Right cardiac atrium (tissue), 5 donors: ENCODE results near the gene KCNN2. TPM values are rescaled to one million over a fixed set of nuclear protein-coding genes. Genes with fewer than 3 reads are reported as not detected.

ENCODE experiments used
- ATAC-seq, 2 donors: fragments of 200-7000 bp; cut with Tn5 transposase; one replicate each; pipeline versions ENCODE4 v1.8.0 to v1.9.1; 2020; ENCODE audit warnings: moderate library complexity in 2 of 2, mild to moderate bottlenecking in 1 of 2
- DNase-seq, 3 donors: peaks; one replicate each; pipeline ENCODE4 v3.0.0-alpha.2; 2020
- H3K27ac ChIP-seq: one replicate; pipeline ENCODE4 v1.5.1; 2013; ENCODE audit warnings: mild to moderate bottlenecking, low read length, control low read depth, moderate library complexity
- H3K27me3 ChIP-seq: one replicate; pipeline ENCODE4 v1.6.1; 2013; ENCODE audit not compliant: control insufficient read depth, insufficient read depth
- H3K4me1 ChIP-seq: one replicate; pipeline ENCODE4 v1.6.1; 2013; ENCODE audit warnings: low read length; ENCODE audit not compliant: control insufficient read depth, insufficient read depth
- H3K4me3 ChIP-seq: one replicate; pipeline ENCODE4 v1.5.1; 2013; ENCODE audit warnings: low read length, control low read depth
- H3K9me3 ChIP-seq: one replicate; pipeline ENCODE4 v1.6.1; 2013; ENCODE audit warnings: low read length; ENCODE audit not compliant: control insufficient read depth
- WGBS: extraction: QIAGEN DNeasy Blood & Tissue Kit; methylation state at CpG from one replicate; pipeline ENCODE4 v1.1.7; 2013; 5-methylcytosine and 5-hydroxymethylcytosine counted together
- intact Hi-C, 4 donors: fragments of 100-400 bp; cut with DNase I; formaldehyde crosslinking; loops; one replicate each; pipeline versions ENCODE4 v1.11.0 to v1.14.0; 2022 to 2023
- long read RNA-seq, 4 donors: library from polyadenylated mRNA; unstranded; transcript quantifications; one replicate each; pipeline ENCODE4 v2.0.0, GENCODE V29; 2020 to 2021
- polyA plus RNA-seq: library from polyadenylated mRNA; stranded (reverse); fragments of 200-250 nt; gene quantifications from one replicate; pipeline ENCODE4 v1.2.3, GENCODE V29; 2013
- total RNA-seq, 4 donors: library from RNA; stranded (reverse); fragmentation: NEBNext Ultra II Directional; extraction: Animal tissue kit (Norgen Biotek cat#: 25700); gene quantifications; one replicate each; pipeline ENCODE4 v1.2.1, GENCODE V29; 2021
- donor health status: healthy with polysubstance abuse.
- donor health status: DM: no; HTN: yes; CAD: no.
- donor health status: DM: no; HTN: no; CAD: no.
- donor health status: DM: no; HTN: yes; CAD: no; lungs with severe emphysema.
- donor health status: DM: yes; HTN: yes; CAD: no.

KCNN2 gene
- total RNA-seq: 10 to 100 TPM; 10.4 to 19.0 (median 13.4) TPM
- polyA plus RNA-seq: 20.6 TPM
- long read RNA-seq, donor 1, transcript KCNN2-201 (8 exons, 2,512 nt): major isoform, 56 of 81 reads
- long read RNA-seq, donor 1, partial matches to known transcripts: 11 of 81 reads
- long read RNA-seq, donor 1, other reads (novel, unspliced or antisense): 13 of 81 reads
- long read RNA-seq, donor 2, transcript KCNN2-201 (8 exons, 2,512 nt): major isoform, 8 of 13 reads
- long read RNA-seq, donor 2, partial matches to known transcripts: 0 of 13 reads
- long read RNA-seq, donor 2, other reads (novel, unspliced or antisense): 5 of 13 reads
- long read RNA-seq, donor 3, transcript KCNN2-201 (8 exons, 2,512 nt): major isoform, 32 of 47 reads
- long read RNA-seq, donor 3, partial matches to known transcripts: 6 of 47 reads
- long read RNA-seq, donor 3, other reads (novel, unspliced or antisense): 9 of 47 reads
- long read RNA-seq, donor 4, transcript KCNN2-201 (8 exons, 2,512 nt): major isoform, 7 of 10 reads
- long read RNA-seq, donor 4, partial matches to known transcripts: 1 of 10 reads
- long read RNA-seq, donor 4, other reads (novel, unspliced or antisense): 2 of 10 reads

DNA sequence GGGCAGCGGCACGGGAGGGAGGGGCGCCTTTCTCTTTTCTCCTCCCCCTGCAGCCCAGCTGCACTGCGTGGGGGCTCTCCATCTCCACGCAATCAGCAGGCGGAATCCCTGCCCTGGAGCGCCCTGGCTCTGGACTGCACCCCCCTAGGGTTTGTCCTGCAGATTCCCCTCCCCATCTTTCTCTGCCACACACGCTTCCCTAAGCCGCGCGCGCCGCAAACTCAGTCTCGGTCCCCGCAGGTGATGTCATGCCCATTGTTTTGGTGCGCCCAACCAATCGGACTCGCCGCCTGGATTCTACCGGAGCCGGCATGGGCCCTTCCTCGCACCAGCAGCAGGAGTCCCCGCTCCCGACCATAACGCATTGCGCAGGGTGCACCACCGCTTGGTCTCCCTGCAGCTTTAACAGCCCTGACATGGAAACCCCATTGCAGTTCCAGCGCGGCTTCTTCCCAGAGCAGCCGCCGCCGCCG, at the start of gene KCNN2:
Gene KCNN2, plus strand, starts transcription at position 347 of the 473 bp plus-strand sequence. Its CDS starts 70 bp downstream, at position 417.
- Histone ChIP-seq H3K4me1 (peaks cover 2% of the 10 kb centered on the region), H3K4me3 (peak within 1 kb of the TSS; percentile 30), H3K27ac (peak within 1 kb of the TSS; percentile 34), H3K27me3 (no peaks in the 10 kb centered on the region), H3K9me3 (no peaks in the 10 kb centered on the region)
- intact Hi-C loops: no loop called here
- ATAC-seq: peak; percentile 93 to 96
- 1% methylated on average over 33 of the region's 33 CpGs for WGBS
- DNase-seq: peak; percentile 75 to 90 (median 86)

DNA sequence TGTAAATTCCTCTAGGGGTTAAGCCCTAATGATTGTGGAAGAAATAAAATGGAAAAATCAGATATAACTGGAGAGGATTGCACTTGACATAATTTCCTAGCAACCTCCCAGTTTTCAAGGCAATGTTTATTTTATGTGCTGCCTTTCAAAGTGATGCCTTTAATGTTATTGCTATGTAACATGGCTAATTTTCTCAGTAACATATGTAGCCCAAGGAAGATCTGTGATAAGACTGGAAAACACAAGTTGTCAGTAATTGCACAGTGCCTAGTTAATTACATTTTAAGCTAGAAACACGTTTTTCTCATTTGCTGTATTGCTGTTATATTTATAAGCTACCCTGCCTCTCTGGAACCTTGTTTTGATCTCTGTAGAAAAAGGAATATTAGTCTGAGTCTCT, 49.2 kb upstream of the KCNN2 start:
- H3K9me3 ChIP-seq: no peaks in the 10 kb centered on the region
- H3K4me1 ChIP-seq: peaks cover under 1% of the 10 kb centered on the region
- 41% methylated on average over 1 of the region's 1 CpG for WGBS
- ATAC-seq (no peak), DNase-seq (no peak)
- H3K27me3 ChIP-seq: no peaks in the 10 kb centered on the region
- intact Hi-C loops: no loop called here
- H3K27ac ChIP-seq: no peak overlapping the region
- no peak overlapping the region for H3K4me3 ChIP-seq

DNA sequence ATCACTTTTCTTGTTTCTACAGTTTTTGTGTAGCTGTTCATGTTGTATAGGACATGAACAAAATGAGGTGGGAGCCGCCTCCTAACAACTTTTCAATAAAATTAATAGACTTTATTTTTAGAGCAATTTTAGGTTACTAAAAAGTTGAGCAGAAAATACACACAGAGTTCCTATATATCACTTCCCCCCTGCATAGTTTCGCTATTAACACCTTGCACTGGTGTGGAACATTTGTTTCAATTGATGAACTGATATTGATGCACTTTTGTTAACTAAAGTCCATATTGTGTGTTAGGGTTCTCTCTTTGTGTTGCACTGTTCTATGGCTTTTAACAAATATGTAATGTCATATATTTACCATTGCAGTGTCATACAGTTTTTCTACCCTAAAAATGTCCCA, 47.8 kb upstream of the KCNN2 start:
- Histone ChIP-seq H3K4me3 (no peak overlapping the region), H3K4me1 (peaks cover 3% of the 10 kb centered on the region), H3K9me3 (no peaks in the 10 kb centered on the region), H3K27me3 (no peaks in the 10 kb centered on the region), H3K27ac (no peak overlapping the region)
- 91% methylated on average over 2 of the region's 2 CpGs for WGBS
- DNase-seq (no peak), ATAC-seq (no peak)
- intact Hi-C loops: no loop called here

DNA sequence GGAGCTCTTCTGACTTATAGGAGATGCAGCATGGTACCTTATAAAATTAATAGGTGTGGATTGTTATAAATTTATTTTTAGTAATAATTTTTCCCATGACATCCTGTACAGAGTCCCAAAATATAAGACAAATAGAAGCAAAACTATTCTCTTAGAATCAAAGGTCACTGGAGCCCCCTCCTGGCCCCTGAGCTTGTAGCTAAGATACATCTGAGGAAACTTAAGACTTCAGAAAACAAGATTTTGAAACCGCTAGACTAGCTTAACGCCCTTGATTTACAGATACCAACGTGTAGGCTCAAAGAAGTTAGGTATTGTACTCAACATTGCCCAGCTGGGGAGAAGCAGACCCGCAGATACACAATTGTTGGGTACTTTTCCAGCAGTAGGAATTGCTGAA, 45.7 kb upstream of the KCNN2 start:
- H3K9me3 ChIP-seq: no peaks in the 10 kb centered on the region
- WGBS: 51% methylated on average over 4 of the region's 4 CpGs
- intact Hi-C loops: no loop called here
- no peak overlapping the region for H3K27ac ChIP-seq
- H3K4me1 ChIP-seq: peaks cover 5% of the 10 kb centered on the region
- no peak overlapping the region for H3K4me3 ChIP-seq
- DNase-seq (no peak), ATAC-seq (no peak)
- no peaks in the 10 kb centered on the region for H3K27me3 ChIP-seq

DNA sequence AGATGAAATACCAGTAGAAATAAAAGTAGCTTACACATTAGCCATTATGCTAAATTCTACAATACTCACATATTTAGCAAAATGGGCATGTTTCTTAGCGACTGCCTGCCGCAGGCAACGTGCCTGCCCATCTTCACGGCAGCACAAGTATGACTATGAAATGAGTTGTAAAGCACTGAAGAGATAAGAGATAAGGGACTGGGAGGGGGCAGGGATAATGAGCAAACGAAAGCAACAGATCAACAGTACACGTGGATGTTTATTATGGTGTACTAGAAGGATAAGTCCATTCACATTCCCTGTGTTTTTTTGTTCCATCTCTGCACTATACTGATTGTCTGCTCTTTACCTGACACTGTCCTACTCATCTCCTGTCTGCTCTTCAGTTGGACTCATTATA, 44.1 kb upstream of the KCNN2 start:
- no peaks in the 10 kb centered on the region for H3K9me3 ChIP-seq
- H3K4me3 ChIP-seq: no peak overlapping the region
- intact Hi-C loops: no loop called here
- H3K4me1 ChIP-seq: peaks cover 5% of the 10 kb centered on the region
- H3K27ac ChIP-seq: no peak overlapping the region
- no peak for DNase-seq
- ATAC-seq: no peak
- 39% methylated on average over 6 of the region's 6 CpGs for WGBS
- no peaks in the 10 kb centered on the region for H3K27me3 ChIP-seq

DNA sequence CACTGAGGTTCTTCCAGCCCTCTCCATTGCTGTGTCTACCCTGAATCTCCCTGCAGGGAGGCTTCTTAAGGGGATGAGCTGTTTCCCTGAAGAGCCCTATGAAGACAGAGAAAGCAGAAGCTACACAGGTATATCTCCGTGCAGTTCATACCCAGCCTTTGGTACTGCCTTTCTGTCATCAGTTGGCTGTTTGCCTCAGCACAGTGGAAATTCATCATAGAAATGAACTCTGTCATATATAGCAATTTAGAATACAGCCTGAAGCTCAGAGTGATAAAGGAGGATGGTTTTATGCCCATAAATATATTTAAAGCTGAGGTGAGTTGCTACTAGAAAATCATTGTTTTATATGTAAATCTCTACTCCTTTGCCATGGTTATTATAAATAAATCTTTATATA, 42.6 kb upstream of the KCNN2 start:
- Histone ChIP-seq H3K9me3 (no peaks in the 10 kb centered on the region), H3K4me3 (no peak overlapping the region), H3K27me3 (no peaks in the 10 kb centered on the region), H3K27ac (peak overlapping the region; percentile 37), H3K4me1 (peaks cover 5% of the 10 kb centered on the region)
- DNase-seq (no peak), ATAC-seq (no peak)
- WGBS: 47% methylated on average over 1 of the region's 1 CpG
- intact Hi-C loops: no loop called here

DNA sequence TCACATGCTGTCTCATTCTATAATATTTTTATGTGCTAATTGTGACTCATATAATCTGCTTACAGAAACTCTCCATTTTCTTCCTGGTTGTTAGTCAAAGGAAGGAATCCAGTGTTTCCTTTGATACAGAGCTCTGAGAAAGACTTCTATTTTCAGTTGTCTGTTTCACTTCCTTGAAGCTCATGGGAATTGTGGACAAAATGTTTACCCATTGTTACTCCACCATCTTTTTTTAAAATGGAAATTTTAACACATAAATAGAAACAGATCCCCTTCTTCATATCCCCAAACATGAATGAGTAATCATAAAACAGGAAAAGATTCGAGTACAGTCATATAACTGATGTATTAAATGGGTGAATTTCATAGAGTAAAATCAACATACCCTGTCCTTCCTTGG, 42.0 kb upstream of the KCNN2 start:
- intact Hi-C loops: no loop called here
- ATAC-seq (peak in 1 of 2 donors; percentile 67), DNase-seq (no peak)
- H3K4me3 ChIP-seq: no peak overlapping the region
- H3K27me3 ChIP-seq: no peaks in the 10 kb centered on the region
- H3K27ac ChIP-seq: no peak overlapping the region
- H3K4me1 ChIP-seq: peaks cover 5% of the 10 kb centered on the region
- H3K9me3 ChIP-seq: no peaks in the 10 kb centered on the region
- 53% methylated on average over 1 of the region's 1 CpG for WGBS

DNA sequence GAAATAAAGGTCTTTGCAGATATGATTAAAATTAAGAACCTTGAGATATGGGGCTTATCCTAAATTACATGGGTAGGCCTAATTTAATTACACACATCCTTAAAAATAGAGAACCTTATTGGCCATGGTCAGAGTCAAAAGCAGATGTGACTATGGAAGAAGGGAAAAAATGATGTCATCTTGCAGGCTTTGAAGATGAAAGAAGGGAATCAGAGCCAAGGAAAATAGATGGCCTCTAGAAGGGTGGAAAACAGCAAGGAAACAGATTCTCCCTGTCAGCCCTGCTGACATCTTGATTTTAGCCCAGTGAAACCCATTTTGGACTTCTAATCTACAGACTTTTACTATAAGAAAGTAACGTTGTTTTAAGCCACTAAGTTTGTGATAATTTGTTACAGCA, 37.6 kb upstream of the KCNN2 start:
- Histone ChIP-seq H3K4me3 (no peak overlapping the region), H3K27me3 (no peaks in the 10 kb centered on the region), H3K4me1 (no peaks in the 10 kb centered on the region), H3K27ac (no peak overlapping the region), H3K9me3 (no peaks in the 10 kb centered on the region)
- 64% methylated on average over 1 of the region's 1 CpG for WGBS
- no peak for DNase-seq
- ATAC-seq: no peak
- intact Hi-C loops: no loop called here

DNA sequence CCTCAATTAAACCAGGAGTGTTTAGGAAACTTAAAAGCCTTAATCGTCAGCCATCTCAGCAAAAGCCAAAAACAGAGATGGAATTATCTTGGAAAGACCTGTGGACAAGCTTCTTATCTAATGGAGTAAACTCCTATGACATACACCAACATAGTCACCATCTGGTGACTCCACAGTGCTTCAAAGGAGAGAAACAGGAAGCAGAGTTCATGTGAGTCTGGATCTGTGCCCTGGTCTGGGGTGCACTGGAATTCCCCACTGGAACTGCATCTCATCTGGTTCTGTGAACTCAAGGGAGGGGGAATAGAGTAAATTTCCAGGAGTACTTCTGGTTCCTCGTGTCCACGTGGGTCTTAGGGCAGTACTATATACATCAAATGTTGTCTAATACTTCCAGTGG, 36.3 kb upstream of the KCNN2 start:
- Histone ChIP-seq H3K9me3 (no peaks in the 10 kb centered on the region), H3K4me1 (no peaks in the 10 kb centered on the region), H3K27me3 (no peaks in the 10 kb centered on the region), H3K4me3 (no peak overlapping the region), H3K27ac (no peak overlapping the region)
- no peak for DNase-seq
- 23% methylated on average over 3 of the region's 3 CpGs for WGBS
- ATAC-seq: peak in 1 of 2 donors; percentile 47
- intact Hi-C loops: no loop called here

DNA sequence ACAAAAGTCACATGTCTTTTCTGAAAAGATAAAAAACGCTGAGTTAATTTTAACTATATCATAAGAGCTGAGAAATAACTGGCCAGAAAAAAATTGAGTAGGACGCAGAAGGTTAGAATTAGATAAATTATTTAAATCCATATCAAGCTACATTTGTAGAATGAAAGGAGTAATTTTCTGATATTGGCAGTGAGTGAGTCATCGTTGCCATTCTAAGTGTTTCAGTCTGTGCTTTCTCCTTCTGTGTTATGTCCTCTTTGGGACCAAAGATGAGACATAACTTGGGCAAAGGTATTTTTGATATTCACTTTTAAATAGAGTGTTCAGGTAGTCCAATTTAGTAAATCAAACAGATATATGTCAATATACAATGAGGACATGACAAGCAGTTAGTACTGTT, 34.4 kb upstream of the KCNN2 start:
- Histone ChIP-seq H3K9me3 (no peaks in the 10 kb centered on the region), H3K4me1 (no peaks in the 10 kb centered on the region), H3K27ac (no peak overlapping the region), H3K27me3 (no peaks in the 10 kb centered on the region), H3K4me3 (no peak overlapping the region)
- WGBS: 33% methylated on average over 3 of the region's 3 CpGs
- intact Hi-C loops: no loop called here
- no peak for ATAC-seq
- no peak for DNase-seq

DNA sequence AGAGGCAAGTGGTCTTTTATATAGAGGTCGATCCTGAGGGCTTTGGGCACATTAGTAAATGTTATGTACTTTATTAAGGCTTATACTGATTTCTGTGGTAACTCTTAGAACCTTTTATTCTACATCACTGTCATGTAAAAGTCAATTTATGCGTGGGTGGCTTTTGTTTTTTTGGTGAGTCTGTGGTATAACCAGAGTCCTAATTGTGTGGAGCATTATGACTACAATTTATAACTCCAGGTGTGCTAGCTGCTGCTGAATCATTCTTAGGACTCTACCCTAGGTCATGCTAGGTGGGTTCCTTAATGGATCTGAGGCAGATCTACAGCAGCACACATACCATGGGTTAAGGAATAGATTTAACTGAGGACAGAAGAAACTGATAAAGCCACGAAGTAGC, 33.9 kb upstream of the KCNN2 start:
- H3K9me3 ChIP-seq: no peaks in the 10 kb centered on the region
- DNase-seq (no peak), ATAC-seq (no peak)
- no peak overlapping the region for H3K27ac ChIP-seq
- 77% methylated on average over 3 of the region's 3 CpGs for WGBS
- no peaks in the 10 kb centered on the region for H3K4me1 ChIP-seq
- H3K27me3 ChIP-seq: no peaks in the 10 kb centered on the region
- intact Hi-C loops: no loop called here
- no peak overlapping the region for H3K4me3 ChIP-seq
